ENCODE results near the gene DNAJC2. TPM values are rescaled to one million over a fixed set of nuclear protein-coding genes. Genes with fewer than 3 reads are reported as not detected.
"Not testable (repeated sequence)": the region's sequence is repeated elsewhere in the genome, so short reads cannot be mapped to it uniquely, and the experiment has no call there.

Gene DNAJC2
- total and polyA plus RNA-seq, 3 donors from 2014 or later = 21.2 to 39.7 (median 27.6) TPM

- H3K27ac ChIP-seq; H3K27me3 ChIP-seq; H3K4me3 ChIP-seq; H3K36me3 ChIP-seq (ENCODE audit: low read depth, missing control alignments); H3K9me3 ChIP-seq; H3K4me1 ChIP-seq; intact Hi-C loops (cut with DNase I; ENCODE audit: low total_unique reads); DNase-seq: not testable (repeated sequence)
- 48 to 50% methylated on average over 2 of the region's 2 CpGs for WGBS, 2 donors
Observed at GRCh38 chr7:103266229-103266628, 78.3 kb downstream of the DNAJC2 start.

- H3K4me1 ChIP-seq; H3K9me3 ChIP-seq; H3K4me3 ChIP-seq; H3K27ac ChIP-seq; intact Hi-C loops (cut with DNase I; ENCODE audit: low total_unique reads); H3K36me3 ChIP-seq (ENCODE audit: low read depth, missing control alignments); DNase-seq; H3K27me3 ChIP-seq: not testable (repeated sequence)
- 94 to 95% methylated on average over 2 of the region's 2 CpGs for WGBS, 2 donors
Observed at GRCh38 chr7:103264054-103264453, 80.5 kb downstream of the DNAJC2 start.

Small RNA genes lying within 50 kb of the gene (small RNA-seq; reads per million reads assigned to genes)
- 0 reads per million in 2 donors for gene RPS29P16

Other genes starting within 250 kb of the DNAJC2 start
- gene NAPEPLD, start 195.7 kb downstream of the DNAJC2 start, total RNA-seq = 10 to 100 TPM; 44.7 to 53.1 TPM
- gene NAPEPLD, start 195.7 kb downstream of the DNAJC2 start, polyA plus RNA-seq (ENCODE audit: insufficient read depth, low read depth, low replicate concordance) = 32.3 TPM
- 10 to 100 TPM; 63.2 to 63.7 TPM for gene PMPCB, start 47.3 kb downstream of the DNAJC2 start, total RNA-seq
- 92.0 TPM for gene PMPCB, start 47.3 kb downstream of the DNAJC2 start, polyA plus RNA-seq (ENCODE audit: insufficient read depth, low read depth, low replicate concordance)
- 10 to 100 TPM; 74.5 to 80.9 TPM for gene PSMC2, start 2.9 kb upstream of the DNAJC2 start, total RNA-seq
- 151 TPM for gene PSMC2, start 2.9 kb upstream of the DNAJC2 start, polyA plus RNA-seq (ENCODE audit: insufficient read depth, low read depth, low replicate concordance)
- gene SLC26A5, start 101.4 kb upstream of the DNAJC2 start, total RNA-seq = 1 to 10 TPM; 1.3 to 1.7 TPM
- gene SLC26A5, start 101.4 kb upstream of the DNAJC2 start, polyA plus RNA-seq (ENCODE audit: insufficient read depth, low read depth, low replicate concordance) = 0.41 TPM